SK-N-DZ (cell line): ENCODE measurements around the gene FKBP5.
"Not testable (repeated sequence)": the region's sequence is repeated elsewhere in the genome, so short reads cannot be mapped to it uniquely, and the experiment has no call there.

Source experiments
- DNase-seq: peaks from one replicate; pipeline ENCODE4 v3.0.0-alpha.2; 2015; ENCODE audit warnings: low spot score
- small RNA-seq, 2 experiments: library from RNA; depleted of rRNA; stranded (forward); fragments of <200 nt; gene quantifications; one replicate each; pipeline ENCODE3, GENCODE V24; 2014

FKBP5 gene

DNA sequence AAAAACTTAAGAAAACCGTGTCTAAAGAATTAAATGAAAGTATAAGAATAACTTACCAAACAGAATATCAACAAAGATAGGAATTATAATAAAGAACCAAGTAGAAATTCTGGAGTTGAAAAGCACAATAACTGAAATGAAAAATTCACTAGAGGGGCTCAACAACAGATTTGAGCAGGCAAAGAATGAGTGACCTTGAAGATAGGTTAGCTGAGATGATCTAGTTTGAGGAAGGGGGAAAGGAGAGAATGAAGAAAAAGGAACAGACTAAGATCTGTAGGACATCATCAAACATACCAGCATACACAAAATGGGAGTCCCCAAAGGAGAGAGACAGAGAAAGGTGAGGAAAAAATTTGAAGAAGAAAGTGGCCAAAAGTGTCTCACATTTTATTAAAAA, 138.3 kb downstream of the FKBP5 start:
- no peak for DNase-seq

DNA sequence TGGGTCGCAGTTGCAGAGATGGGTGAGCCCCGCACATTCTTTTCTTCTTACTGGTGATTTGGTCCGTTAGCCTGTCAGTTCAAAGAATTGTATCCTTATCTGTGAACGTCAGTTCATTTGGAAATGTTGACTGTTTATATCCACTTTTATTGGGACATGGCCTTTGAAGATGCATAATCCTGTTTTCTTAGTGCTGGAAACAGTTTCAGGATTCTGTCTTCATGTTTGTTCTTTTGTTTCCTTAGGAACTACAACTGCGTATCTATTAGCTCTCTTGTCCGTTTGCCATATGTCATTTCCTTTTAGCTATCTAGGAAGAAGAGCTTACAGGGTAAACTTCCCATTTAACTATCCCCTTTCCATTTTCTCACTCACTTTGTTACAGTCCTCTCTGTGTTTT, 141.0 kb downstream of the FKBP5 start:
- no peak for DNase-seq

DNA sequence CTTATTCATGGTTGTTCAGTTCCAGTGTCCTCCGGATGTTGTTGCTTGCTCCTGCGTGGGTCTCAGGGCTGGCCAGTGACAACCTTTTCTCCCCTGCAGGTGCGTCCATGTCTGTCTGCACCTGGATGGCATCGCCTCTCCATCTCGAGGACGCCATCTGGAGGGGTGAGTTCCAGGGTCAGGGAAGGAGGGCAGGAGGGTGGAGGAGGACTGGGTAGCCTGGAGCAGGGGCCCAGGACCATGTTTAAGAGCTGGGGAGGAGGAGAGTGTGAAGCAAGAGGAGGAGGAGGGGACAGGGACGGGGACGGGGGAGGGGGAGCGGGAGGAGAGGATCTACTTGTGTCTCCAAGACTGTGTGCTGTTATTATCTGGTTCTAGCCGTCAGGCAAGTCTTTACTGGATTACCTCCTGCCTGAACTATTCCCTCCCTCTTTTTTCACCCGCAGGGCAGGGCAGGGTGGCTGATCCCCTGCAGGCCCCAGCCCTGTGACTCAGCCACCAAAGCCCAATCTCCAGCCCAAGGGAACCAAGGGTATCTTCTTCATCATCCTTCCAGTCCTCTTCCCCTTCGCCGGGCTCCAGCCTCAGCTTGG, 143.8 kb downstream of the FKBP5 start:
- DNase-seq, result no peak

DNA sequence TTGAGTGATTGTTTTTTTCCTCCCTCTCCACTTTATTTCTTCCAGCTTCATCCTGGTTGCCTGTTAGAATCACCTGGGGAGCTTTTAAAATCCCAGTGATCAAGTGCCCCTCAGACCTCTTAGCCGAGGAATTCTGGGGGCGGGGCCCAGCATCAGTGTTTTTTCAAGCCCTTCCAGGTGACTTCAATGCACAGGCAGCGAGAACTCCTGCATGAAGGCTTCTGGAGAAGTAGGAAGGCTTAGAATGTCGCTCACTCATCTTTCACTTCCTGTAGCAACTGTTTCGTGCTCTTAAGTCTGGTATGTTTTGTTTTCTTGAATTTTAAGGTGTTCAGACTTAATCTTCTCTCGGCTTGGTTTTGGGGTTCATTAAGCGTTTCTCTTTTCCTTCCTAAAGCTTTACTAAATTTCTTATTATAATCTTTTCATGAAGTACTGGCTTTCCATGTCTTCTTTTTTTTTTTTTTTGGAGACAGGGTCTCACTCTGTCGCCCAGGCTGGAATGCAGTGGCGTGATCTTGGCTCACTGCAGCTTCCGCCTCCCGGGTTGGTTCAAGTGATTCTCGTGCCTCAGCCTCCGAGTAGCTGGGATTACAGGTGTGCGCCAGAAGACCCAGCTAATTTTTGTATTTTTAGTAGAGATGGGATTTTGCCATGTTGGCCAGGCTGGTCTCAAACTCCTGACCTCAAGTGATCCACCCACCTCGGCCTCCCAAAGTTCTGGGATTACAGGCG, 145.1 kb downstream of the FKBP5 start:
- DNase-seq, result no peak

DNA sequence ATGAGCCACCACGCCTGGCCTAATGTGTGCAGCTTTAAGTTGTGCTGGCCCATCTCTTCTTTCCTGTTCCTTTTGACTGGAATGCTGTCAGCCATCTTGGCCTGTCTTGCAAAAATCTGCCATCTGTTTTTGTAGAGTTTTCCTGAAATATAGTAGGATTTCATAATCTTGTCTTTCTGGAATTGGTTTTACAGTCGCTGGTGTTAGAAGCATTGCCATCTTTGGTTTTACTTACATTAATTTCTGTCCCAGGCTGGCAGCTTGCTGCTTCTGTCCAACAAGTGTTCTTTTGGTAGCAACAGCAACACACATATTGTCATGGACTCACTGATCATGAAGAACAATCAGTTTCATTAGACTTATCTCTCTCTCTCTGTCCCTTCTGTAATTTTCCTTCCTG, 146.9 kb downstream of the FKBP5 start:
- no peak for DNase-seq

DNA sequence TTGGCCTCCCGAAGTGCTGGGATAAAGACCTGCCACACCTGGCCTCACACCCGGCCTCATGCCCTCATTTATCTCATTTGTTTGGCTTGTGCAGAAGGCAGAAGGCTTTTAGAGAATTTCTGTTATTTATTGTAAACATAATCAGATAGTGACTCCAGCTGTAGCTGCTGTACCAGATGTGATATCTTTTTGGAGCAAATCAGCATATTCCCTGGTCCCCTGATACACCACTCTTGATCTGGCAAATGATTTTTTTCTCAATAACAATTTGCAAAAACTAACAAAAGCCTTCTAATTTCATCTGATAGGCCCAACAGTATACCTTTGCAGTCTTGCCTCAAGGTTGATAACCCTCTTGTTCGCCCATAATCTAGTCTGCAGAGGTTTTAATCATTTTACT, 149.5 kb downstream of the FKBP5 start:
- DNase-seq, result peak; percentile 65

- DNase-seq, result not testable (repeated sequence)
These were observed 152.9 kb downstream of the FKBP5 start for GRCh38 chr6:35535847-35536246.

DNA sequence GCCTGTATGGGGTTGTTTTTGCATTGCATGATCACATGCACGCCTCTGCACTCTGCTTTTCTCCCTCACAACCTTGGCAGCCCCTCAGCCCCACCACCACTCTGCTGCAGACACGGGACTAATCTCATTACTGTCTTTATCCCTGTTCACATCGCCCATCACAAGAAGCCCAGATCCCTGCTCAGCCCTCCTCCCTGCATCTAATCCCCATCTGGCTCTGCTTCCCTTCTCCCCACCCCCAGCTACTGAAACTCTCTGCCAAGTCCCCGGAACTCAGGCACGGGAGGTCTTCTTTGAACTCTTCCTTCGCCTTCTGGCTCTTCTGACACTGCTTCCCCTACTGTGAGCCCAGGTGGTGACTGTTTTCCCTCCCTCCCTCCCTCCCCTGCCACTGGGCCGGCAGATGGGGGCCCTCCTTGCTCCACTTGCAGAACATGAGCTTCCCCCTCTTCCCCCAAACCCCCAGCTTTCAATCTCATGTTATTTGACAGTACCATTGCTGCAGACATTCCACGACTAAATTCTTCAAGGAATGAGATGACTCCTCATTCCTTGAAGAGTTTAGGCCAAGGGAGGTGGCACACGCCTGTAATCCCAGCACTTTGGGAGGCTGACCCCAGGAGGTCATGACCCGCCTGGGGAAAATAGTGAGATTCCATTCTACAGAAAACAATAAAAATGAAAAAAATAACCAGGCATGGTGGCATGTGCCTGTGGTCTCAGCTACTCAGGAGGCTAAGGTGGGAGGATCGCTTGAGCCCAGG, 154.1 kb downstream of the FKBP5 start:
- DNase-seq, result peak; percentile 99

DNA sequence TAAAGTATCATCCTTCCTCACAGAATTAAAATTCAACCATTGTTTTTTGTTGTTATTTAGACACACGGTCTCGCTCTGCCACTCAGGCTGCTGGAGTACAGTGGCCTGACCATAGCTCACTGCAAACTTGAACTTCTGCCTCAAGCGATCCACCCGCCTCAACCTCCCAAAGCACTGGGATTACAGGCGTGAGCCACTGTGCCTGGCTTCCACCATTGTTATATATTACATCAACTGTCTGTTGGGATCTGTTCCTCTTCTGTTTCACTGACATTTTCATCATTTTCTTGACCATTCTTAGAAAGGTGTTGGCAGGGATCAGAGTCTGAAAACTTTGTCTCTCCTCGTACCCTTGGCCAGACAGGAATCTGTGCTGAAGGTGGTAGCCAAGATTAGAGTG, 154.7 kb downstream of the FKBP5 start:
- DNase-seq, result no peak

DNA sequence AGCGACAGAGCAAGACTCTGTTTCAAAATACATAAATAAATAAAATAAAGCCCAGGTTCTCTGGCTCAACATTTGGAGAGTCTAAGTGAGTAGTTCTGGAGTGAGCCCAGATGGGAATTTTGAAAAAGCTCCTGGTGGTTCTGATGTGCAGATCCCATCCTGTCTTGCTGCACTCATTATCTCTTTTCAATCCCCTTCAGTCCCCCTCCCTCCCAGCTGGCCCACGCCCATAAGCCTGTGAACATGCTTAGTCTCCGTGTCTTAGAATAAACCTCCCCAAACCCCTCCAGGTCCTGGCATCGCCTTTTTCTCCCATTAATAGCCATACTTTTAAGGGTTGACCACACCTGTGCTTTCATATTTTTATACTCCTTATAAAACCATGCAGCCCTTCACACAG, 156.6 kb downstream of the FKBP5 start:
- no peak for DNase-seq

DNA sequence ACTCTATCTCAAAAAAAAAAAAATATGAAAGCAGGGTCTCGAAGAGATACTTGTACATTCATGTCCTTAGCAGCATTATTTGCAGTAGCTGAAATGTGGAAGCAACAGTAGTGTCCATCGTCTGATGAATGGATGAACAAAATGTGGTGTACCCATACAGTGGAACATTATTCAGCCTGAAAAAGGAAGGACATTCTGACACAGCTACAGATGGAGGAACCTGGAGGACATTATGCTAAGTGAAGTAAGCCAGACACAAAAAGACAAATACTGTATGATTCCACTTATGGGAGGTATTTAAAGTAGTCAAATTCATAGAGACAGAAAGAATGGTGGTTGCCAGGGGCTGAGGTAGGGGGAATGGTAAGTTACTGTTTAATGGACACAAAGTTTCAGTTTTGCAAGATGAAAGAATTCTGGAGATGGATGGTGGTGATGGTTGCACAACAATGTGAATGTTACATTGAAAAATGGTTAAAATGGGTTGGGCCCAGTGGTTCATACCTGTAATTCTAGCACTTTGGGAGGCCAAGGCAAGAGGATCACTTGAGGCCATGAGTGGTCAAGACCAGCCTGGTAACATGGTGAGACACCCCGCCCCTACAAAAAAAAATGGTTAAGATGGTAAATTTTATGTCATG, 164.2 kb downstream of the FKBP5 start:
- no peak for DNase-seq

Small RNAs within 50 kb of the gene (small RNA-seq; reads per million reads assigned to genes)
- 0 to 0.04 reads per million in 2 experiments for gene MIR5690
- 0 reads per million in 2 experiments for gene RF00561
